Measurements from ENCODE around the gene IKZF4. TPM values are rescaled to one million over a fixed set of nuclear protein-coding genes. Genes with fewer than 3 reads are reported as not detected.
"Not testable (repeated sequence)": the region's sequence is repeated elsewhere in the genome, so short reads cannot be mapped to it uniquely, and the experiment has no call there.

IKZF4 gene
- total RNA-seq, 2 donors from 2014 or later: 17.0 to 19.5 TPM

DNA sequence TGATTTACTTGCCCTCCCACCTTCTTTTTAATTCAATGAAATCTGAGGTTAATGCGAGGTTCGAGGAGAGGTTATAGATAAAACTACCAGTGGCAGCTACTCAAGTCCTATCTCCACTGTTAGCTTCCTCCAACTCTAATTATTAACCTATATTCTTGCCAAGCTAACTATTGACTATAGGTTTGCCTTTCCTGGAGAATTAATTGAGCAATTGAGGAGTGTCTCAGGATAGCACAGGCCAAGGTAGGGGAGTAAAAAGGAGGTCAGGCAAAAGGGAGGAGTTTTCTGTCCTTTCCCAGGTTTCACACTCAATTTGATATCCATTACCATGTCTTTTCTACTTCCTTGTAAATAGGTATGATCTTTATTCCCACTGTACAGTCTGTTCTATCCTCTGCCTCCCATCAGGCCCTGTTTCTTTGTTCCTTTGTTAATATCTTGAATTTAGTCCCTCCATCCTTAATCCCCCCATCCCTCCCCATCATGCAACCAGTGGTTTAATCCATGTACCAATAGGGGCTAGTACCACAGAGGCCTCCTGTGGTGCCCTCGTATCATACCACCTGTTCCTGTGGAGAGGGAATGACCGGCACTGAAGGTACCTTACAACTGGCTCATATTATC, 27.5 kb upstream of the IKZF4 start:
- ATAC-seq (no peak), DNase-seq (ENCODE audit: low spot score in 2 of 2) (no peak)
- Mint-ChIP-seq H3K9me3 (no peaks in the 10 kb centered on the region), H3K36me3 (peaks cover 6 to 29% of the 10 kb centered on the region in 2 donors), H3K27ac (peak overlapping the region in 1 of 2 donors; percentile 49)

DNA sequence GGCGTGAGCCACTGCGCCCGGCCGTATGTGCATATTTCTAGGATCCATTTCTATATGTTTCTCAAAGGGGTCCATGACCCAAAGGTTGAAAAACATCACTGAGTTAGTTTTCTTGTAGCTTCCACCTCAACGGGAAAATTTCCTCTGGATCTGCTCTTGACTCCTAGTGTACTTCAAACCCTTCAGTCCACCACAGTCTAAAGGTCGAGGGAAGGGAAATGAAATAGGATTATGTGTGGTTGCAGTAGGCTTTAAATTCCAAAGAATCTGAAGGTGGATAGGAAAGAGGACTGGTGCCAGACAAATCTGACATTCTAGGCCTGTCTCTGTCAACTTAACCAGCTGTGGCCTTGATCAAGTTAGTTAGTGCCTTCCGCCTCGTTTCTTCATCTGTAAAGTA, 25.5 kb upstream of the IKZF4 start:
- Mint-ChIP-seq H3K9me3 (no peaks in the 10 kb centered on the region), H3K36me3 (peaks cover 0 to 22% of the 10 kb centered on the region in 2 donors), H3K27ac (no peak overlapping the region)
- DNase-seq (ENCODE audit: low spot score in 2 of 2): no peak
- no peak for ATAC-seq

DNA sequence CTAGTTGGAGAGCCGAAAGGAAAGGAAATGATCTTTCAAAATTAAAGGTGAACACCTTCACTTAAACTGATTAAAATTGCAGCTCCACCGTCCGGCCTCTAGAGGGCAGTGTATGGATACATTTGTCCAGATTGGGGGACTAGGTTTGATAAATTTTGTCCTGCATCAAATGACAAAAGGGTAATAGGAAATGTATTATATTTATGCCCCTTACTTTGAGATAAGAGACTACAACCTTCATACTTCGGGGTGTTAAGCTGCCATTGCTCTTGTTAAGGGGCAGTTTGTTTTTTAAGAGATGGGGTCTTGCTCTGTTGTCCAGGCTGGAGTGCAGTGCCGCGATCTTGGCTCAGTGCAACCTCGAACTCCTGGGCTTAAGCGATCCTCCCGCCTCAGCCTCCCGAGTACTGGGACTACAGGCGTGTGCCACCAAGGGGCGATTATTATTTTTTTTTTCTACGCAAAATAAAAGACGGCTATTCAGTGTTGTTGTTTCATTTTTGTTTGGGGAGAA, 24.6 kb upstream of the IKZF4 start:
- ATAC-seq: peak in 1 of 2 donors; percentile 56
- peaks cover 0 to 13% of the 10 kb centered on the region in 2 donors for H3K36me3 Mint-ChIP-seq
- peak in 1 of 2 donors; percentile 71 for DNase-seq (ENCODE audit: low spot score in 2 of 2)
- H3K27ac Mint-ChIP-seq: peak overlapping the region; percentile 44 to 66
- H3K9me3 Mint-ChIP-seq: no peaks in the 10 kb centered on the region

DNA sequence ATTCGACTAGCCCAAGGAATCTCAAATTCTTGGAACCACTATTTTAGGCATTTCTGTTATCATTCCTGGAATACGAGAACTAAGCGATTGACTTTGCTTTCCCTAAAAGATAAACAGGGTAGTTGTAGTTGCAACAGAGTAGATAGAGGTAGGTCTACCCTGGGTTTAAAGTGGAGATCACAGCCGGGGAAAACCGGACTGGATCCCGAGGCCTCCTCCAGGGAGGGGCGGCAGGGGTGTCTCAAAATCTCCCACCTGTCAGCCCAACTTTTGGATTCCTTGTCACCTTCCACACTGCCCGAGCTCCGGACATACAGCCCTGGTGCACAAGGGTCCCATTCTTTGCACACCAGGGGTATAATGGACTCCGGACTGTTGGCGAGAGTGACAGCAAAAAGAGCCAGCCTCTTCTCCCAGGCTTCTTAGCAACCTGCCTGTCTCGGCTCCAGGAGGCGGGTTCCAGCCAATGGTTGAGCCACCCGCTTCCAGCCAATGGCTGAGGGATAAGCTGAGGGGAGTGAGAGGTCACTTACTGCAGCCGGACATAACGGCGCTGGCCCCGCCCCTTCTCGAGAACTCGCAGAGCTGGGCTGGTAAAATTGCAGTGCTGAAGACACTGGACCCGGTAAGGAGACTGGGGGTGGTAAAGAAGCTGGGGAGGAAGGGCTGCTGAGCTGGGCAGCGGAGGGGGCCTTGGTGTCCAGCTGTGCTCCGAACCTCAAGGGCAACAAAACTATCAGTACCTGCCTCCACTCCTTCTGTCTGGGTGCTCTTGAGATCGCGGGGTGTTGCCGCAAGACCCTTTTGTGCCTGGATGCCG, 23.9 kb upstream of the IKZF4 start, which contains the start of gene SUOX:
Gene SUOX (plus strand): TSS at position 562 of the 820 bp plus-strand sequence. CDS start 4,946 bp downstream, outside the sequence.
- ATAC-seq (peak; percentile 89 to 99), DNase-seq (ENCODE audit: low spot score in 2 of 2) (peak; percentile 50 to 73)
- H3K36me3 Mint-ChIP-seq: peaks cover 0 to 9% of the 10 kb centered on the region in 2 donors
- peak within 1 kb of the TSS; percentile 44 to 66 for H3K27ac Mint-ChIP-seq
- H3K9me3 Mint-ChIP-seq: no peaks in the 10 kb centered on the region

DNA sequence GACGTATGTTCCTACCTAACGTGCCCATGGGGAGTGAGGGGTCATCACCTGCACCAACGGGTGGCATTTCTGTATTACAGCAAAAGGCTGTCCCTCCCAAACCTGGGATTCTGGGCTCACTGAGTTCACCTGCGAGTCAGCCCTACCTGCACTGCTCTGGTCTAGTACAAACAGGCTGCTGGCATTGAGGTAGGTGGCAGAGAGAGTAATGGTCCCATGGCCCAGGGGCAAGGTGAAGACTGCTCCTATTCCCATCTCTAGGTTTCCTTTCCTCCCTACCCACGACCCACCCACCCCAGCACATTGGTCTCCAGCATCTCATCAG, 23.3 kb upstream of the IKZF4 start:
- ATAC-seq: peak in 1 of 2 donors; percentile 21
- peak overlapping the region in 1 of 2 donors; percentile 66 for H3K27ac Mint-ChIP-seq
- peaks cover 0 to 6% of the 10 kb centered on the region in 2 donors for H3K36me3 Mint-ChIP-seq
- no peak for DNase-seq (ENCODE audit: low spot score in 2 of 2)
- no peaks in the 10 kb centered on the region for H3K9me3 Mint-ChIP-seq

DNA sequence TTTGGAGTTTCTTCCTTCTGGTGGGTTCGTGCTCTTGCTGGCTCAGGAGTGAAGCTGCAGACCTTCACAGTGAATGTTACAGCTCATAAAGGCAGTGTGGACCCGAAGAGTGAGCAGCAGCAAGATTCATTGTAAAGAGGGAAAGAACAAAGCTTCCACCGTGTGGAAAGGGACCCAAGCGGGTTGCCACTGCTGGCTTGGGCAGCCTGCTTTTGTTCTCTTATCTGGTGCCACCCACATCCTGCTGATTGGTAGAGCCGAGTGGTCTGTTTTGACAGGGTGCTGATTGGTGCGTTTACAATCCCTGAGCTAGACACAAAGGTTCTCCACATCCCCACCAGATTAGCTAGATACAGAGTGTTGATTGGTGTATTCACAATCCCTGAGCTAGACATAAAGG, 21.3 kb upstream of the IKZF4 start:
- H3K36me3 Mint-ChIP-seq; DNase-seq (ENCODE audit: low spot score in 2 of 2); H3K27ac Mint-ChIP-seq; ATAC-seq; H3K9me3 Mint-ChIP-seq: not testable (repeated sequence)

DNA sequence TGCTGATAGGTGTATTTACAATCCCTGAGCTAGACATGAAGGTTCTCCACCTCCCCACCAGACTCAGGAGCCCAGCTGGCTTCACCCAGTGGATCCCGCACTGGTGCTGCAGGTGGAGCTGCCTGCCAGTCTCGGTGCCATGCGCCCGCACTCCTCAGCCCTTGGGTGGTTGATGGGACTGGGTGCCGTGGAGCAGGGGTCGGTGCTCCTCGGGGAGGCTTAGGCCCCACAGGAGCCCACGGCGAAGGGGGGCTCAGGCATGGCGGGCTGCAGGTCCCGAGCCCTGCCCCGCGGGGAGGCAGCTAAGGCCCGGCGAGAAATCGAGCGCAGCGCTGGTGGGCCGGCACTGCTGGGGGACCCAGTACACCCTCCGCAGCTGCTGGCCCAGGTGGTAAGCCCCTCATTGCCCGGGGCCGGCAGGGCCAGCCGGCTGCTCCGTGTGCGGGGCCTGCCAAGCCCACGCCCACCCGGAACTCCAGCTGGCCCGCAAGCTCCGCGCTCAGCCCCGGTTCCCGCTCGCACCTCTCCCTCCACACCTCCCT, 20.8 kb upstream of the IKZF4 start:
- not testable (repeated sequence) for H3K9me3 Mint-ChIP-seq; ATAC-seq; H3K27ac Mint-ChIP-seq; H3K36me3 Mint-ChIP-seq; DNase-seq (ENCODE audit: low spot score in 2 of 2)

DNA sequence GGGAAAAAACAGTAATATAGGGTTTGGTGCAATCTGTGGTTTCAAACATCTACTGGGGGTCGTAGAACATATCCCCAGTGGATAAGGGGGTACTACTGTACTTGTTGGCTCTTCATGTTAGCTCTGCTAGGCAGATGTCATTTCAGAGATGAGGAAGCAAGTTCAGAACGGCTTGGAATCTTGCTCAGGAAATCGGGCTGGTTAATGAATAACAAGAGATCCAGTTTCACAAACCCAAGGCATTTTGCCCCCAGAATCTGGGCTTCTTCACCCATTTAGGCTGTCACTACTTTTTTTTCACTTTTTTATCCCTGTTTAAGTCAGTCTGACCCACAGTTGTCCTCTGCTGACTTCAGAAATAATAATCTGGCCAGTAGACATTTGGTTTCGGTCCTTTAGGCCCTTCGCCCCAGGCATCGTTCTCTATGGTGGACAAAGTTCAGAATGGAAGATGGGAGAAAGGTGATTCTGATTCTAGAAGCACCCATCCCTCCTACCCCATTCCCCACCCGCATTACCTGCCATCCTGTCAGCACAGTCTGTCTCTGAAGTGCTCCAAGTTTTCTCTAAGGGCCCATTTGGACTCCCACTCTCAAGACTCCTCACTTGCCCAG, 19.2 kb upstream of the IKZF4 start:
- ATAC-seq (no peak), DNase-seq (ENCODE audit: low spot score in 2 of 2) (no peak)
- H3K9me3 Mint-ChIP-seq: no peaks in the 10 kb centered on the region
- H3K36me3 Mint-ChIP-seq: peaks cover 0 to under 1% of the 10 kb centered on the region in 2 donors
- H3K27ac Mint-ChIP-seq: no peak overlapping the region

DNA sequence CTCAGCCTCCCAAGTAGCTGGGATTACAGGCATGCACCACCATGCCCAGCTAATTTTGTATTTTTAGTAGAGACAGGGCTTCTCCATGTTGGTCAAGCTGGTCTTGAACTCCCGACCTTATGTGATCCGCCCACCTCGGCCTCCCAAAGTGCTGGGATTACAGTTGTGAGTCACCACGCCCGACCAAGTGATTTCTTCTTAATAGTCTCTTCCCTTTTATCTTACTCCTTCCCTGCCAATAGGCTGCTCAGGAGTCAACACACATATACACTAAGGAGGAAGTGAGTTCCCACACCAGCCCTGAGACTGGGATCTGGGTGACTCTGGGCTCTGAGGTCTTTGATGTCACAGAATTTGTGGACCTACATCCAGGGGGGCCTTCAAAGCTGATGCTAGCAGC, 17.5 kb upstream of the IKZF4 start:
- not testable (repeated sequence) for DNase-seq (ENCODE audit: low spot score in 2 of 2); H3K9me3 Mint-ChIP-seq; H3K27ac Mint-ChIP-seq; H3K36me3 Mint-ChIP-seq; ATAC-seq

DNA sequence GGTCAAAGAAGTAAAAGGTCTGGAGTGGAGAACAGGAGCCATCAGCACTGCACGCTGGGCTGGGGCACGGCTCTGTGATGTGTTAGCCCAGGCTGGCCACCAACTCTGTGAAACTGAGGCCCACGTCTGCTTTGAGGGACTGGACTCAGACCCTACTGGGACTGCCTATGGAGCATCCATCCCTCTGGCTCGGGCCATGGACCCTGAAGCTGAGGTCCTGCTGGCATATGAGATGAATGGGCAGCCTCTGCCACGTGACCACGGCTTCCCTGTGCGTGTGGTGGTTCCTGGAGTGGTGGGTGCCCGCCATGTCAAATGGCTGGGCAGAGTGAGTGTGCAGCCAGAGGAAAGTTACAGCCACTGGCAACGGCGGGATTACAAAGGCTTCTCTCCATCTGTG, 16.6 kb upstream of the IKZF4 start:
- Mint-ChIP-seq H3K36me3 (peaks cover 0 to 4% of the 10 kb centered on the region in 2 donors), H3K9me3 (no peaks in the 10 kb centered on the region), H3K27ac (peak overlapping the region in 1 of 2 donors; percentile 3)
- ATAC-seq (no peak), DNase-seq (ENCODE audit: low spot score in 2 of 2) (no peak)

DNA sequence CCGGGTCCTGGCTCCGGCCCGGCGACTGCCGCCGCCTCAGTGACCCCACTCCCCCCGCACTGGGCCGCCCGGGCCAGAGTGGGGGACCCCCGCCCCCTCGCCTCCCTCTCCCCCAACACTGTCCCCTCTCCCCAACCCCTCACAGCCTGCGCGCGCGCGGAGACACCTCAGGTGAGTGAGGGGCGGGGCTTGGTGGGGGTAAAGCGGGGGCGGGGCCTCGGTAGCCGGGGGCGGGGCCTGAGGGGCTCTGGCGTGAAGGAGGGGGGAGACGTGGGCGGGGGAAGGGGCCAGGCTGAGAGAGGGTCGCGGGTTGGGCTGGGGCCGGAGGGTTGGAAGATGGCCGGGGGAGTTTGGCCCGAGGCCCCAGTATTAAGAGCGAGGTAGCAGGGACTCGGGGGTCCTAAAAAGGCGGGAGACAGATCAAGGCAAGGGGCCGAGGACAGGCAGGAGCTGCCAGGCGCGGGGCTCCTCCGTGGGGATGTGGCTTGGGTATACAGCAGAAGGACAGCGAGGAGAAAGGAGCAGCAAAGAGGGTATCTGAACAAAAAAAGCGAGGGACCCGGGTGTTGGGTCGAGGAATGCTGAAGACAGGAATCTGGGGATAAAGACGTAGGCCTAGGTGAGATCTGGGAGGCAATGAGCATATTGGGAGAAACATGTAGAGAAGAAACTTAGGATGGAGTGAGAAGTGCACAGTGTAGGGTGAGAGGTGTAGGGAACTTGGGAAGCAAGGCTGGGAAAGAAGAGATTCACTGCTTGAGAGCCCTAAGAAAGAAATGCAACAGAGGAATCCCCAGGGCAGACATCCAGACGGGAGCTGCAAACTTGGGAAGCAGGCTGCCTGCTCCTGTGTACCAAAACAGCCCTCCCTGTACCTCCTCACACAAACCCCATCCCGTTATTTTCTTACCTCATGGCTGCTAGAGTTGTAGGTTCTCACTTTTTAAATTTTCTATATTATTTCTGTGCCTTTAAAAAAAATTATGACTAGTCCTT, 13.0 kb upstream of the IKZF4 start:
- peak; percentile 70 to 83 for ATAC-seq
- peak in 1 of 2 donors; percentile 68 for DNase-seq (ENCODE audit: low spot score in 2 of 2)
- Mint-ChIP-seq H3K27ac (peak overlapping the region; percentile 63 to 80), H3K36me3 (peaks cover 0 to 4% of the 10 kb centered on the region in 2 donors), H3K9me3 (no peaks in the 10 kb centered on the region)

DNA sequence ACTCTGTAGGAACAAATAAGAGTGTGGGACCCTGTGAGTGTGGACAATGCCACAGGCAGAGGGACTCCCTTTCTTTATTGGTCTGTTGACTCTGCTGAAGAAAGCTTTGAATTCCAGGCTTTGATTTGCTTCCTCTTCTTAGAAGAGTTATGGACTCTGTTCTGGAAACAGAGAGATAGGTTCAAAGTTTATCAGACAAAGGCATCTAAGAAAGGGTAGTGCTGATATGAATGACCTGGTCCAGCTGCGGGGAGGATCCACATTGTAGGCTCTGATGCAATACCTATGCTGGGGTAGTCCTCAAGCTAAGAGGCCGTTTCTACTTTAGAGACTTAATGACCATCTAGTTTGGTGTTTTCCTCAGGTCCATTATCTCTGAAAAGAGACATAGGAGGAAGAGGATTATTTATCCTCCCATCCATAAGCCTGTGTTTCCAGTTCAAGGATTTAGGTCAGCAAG, 10.7 kb upstream of the IKZF4 start:
- H3K27ac Mint-ChIP-seq: no peak overlapping the region
- DNase-seq (ENCODE audit: low spot score in 2 of 2) (no peak), ATAC-seq (no peak)
- peaks cover 0 to 4% of the 10 kb centered on the region in 2 donors for H3K36me3 Mint-ChIP-seq
- H3K9me3 Mint-ChIP-seq: no peaks in the 10 kb centered on the region

DNA sequence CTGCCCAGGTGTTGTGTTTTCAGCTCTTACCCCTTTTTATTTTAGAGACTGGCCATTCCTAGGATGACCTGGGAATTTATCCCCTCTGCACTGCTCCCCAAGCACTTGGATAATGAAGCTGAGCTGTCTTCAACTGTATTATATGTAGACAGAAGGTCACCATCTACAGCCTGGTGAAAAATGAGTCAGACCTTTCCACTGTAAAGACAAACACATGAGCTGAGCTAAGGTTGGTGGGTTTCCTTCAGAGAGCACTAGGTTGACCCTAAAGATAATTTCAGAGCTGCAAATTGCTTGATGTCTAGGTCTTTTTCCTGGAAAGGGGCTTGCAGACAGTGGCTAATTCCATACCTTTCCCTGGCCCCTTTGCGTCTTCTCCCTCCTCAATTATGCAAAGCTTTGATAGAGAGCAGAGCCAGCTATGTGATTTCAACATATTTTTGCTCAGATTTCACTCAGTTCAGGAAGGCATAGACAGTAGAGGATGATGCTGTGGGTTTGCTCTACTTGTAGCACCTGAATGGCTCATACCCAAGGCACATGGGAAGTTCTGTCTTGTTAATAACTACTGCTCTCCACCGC, 9.2 kb upstream of the IKZF4 start:
- no peak overlapping the region for H3K27ac Mint-ChIP-seq

DNA sequence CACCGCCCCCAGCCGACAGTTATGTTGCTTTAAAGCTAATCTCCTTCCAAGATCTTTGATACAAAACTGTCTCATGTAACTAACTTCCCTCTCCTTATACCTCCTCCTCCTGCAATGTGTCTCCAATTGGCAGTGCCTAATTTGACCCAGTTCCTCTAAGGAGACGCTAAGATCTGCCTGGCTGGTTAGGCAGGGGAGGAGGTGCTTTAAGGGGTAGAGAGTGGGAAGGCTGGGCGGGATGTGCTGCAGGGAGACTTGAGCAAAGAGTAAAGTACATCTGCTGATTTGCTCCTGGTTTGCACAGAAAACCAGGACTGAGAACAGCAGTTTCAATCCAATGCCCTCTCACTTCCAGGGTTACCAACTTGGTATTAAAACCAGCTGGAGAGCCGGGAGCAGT, 7.4 kb upstream of the IKZF4 start:
- ATAC-seq (no peak), DNase-seq (ENCODE audit: low spot score in 2 of 2) (no peak)
- H3K36me3 Mint-ChIP-seq: no peaks in the 10 kb centered on the region
- no peak overlapping the region for H3K27ac Mint-ChIP-seq
- no peaks in the 10 kb centered on the region for H3K9me3 Mint-ChIP-seq

More for the DNA sequence above, 9.2 kb upstream of the IKZF4 start:
- H3K9me3 Mint-ChIP-seq: no peaks in the 10 kb centered on the region
- DNase-seq (ENCODE audit: low spot score in 2 of 2) (no peak), ATAC-seq (no peak)
- peaks cover 0 to 4% of the 10 kb centered on the region in 2 donors for H3K36me3 Mint-ChIP-seq

DNA sequence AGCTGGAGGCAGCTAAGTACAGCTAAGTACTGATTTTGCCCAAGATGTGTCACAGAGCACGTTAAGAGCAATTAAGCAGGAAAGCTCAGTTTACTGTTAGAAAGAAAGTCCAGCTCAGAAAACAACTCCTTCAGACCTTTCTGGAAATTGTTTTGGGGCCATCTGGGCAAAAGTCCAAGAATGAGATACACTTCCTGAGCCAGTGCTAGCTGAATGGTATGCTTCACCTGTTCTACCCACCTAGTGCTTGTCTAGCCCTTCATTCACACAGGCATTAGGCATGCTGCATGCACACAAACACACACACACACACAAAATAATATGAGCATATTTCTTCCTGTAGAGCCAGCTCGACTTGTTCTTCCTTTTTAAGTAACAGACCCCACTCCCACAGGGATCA, 6.6 kb upstream of the IKZF4 start:
- no peaks in the 10 kb centered on the region for H3K9me3 Mint-ChIP-seq
- ATAC-seq (no peak), DNase-seq (ENCODE audit: low spot score in 2 of 2) (no peak)
- no peak overlapping the region for H3K27ac Mint-ChIP-seq
- H3K36me3 Mint-ChIP-seq: no peaks in the 10 kb centered on the region
